ENCODE data around the gene SPATA45. TPM values are rescaled to one million over a fixed set of nuclear protein-coding genes. Genes with fewer than 3 reads are reported as not detected.
"Not testable (repeated sequence)": the region's sequence is repeated elsewhere in the genome, so short reads cannot be mapped to it uniquely, and the experiment has no call there.

SPATA45 gene
- total and polyA plus RNA-seq, 2 donors (not counting 1 experiment from before 2014, with no cell fraction given): 0.64 TPM; not detected in 1

GRCh38 chr1:212838145-212838544 is 9.3 kb downstream of the SPATA45 start:
- no peaks in the 10 kb centered on the region for H3K9me3 Mint-ChIP-seq (ENCODE audit: insufficient read depth)
- Histone ChIP-seq H3K27ac (ENCODE audit: low read length in 2 of 2) (no peak overlapping the region), H2AFZ (ENCODE audit: insufficient read depth, low read depth, low read length, poor library complexity, severe bottlenecking) (no peak overlapping the region), H3K4me2 (replicated peaks; ENCODE audit: low read depth, low read length, poor library complexity, severe bottlenecking) (no peak overlapping the region), H3K4me3 (ENCODE audit: control extremely low read depth in 1 of 5, extremely low read depth in 1 of 5, insufficient read depth in 1 of 5, low read depth in 2 of 5, low read length in 4 of 5) (no peak overlapping the region), H4K20me1 (ENCODE audit: control insufficient read depth, insufficient read depth, low read length, poor library complexity, severe bottlenecking) (no peaks in the 10 kb centered on the region), H3K9me3 (ENCODE audit: control extremely low read depth in 1 of 3, control insufficient read depth in 2 of 3, insufficient read depth in 1 of 3, low read length in 2 of 3) (no peaks in the 10 kb centered on the region), H3K79me2 (ENCODE audit: control insufficient read depth, insufficient read depth, low read length) (no peaks in the 10 kb centered on the region), H3K27me3 (replicated peaks in 1 of 4; ENCODE audit: control extremely low read depth in 1 of 4, control insufficient read depth in 3 of 4, insufficient read depth in 4 of 4, low read length in 3 of 4) (no peaks in the 10 kb centered on the region), H3K4me1 (ENCODE audit: control insufficient read depth in 2 of 2, insufficient read depth in 2 of 2, low read length in 2 of 2) (no peaks in the 10 kb centered on the region), H3K36me3 (replicated peaks in 1 of 2; ENCODE audit: control extremely low read depth in 1 of 2, control insufficient read depth in 1 of 2, extremely low read depth in 1 of 2, insufficient read depth in 2 of 2, low read length in 1 of 2) (no peaks in the 10 kb centered on the region), H3K9ac (ENCODE audit: low read length) (no peak overlapping the region)
- ChIA-PET CTCF (interaction anchor here (0.6 kb wide), 1 partner anchor 95 kb away, joined by 5 read pairs; no protein-coding TSS in a partner anchor), POLR2A (no interaction called here)
- no peak overlapping the region for H3K4me3 Mint-ChIP-seq
- DNase-seq (no peak), ATAC-seq (ENCODE audit: low read depth) (no peak)
- intact Hi-C loops (cut with micrococcal nuclease): no loop called here
- H3K27me3 Mint-ChIP-seq: no peaks in the 10 kb centered on the region
- 100% methylated on average over 1 of the region's 5 CpGs for WGBS (ENCODE audit: insufficient coverage)
- peaks cover under 1% of the 10 kb centered on the region for H3K4me1 Mint-ChIP-seq
- H3K27ac Mint-ChIP-seq: no peak overlapping the region
- TF ChIP-seq CTCF (IDR thresholded peaks at IDR 0.05) (no peak), EZH2 (IDR thresholded peaks at IDR 0.05; ENCODE audit: borderline replicate concordance, insufficient read depth, low read depth, low read length, poor library complexity, severe bottlenecking) (no peak)

GRCh38 chr1:212833211-212834207 is 13.9 kb downstream of the SPATA45 start:
- H3K79me2 ChIP-seq (ENCODE audit: control insufficient read depth, insufficient read depth, low read length); H3K27ac Mint-ChIP-seq; H3K4me2 ChIP-seq (replicated peaks; ENCODE audit: low read depth, low read length, poor library complexity, severe bottlenecking); DNase-seq; H3K36me3 ChIP-seq (replicated peaks in 1 of 2; ENCODE audit: control extremely low read depth in 1 of 2, control insufficient read depth in 1 of 2, extremely low read depth in 1 of 2, insufficient read depth in 2 of 2, low read length in 1 of 2); ATAC-seq (ENCODE audit: low read depth); H3K4me3 Mint-ChIP-seq; H3K27me3 ChIP-seq (replicated peaks in 1 of 4; ENCODE audit: control extremely low read depth in 1 of 4, control insufficient read depth in 3 of 4, insufficient read depth in 4 of 4, low read length in 3 of 4); H3K9ac ChIP-seq (ENCODE audit: low read length); H3K27ac ChIP-seq (ENCODE audit: low read length in 2 of 2); H3K4me1 Mint-ChIP-seq; POLR2A ChIA-PET; H3K4me3 ChIP-seq (ENCODE audit: control extremely low read depth in 1 of 5, extremely low read depth in 1 of 5, insufficient read depth in 1 of 5, low read depth in 2 of 5, low read length in 4 of 5); H3K9me3 Mint-ChIP-seq (ENCODE audit: insufficient read depth); H3K9me3 ChIP-seq (ENCODE audit: control extremely low read depth in 1 of 3, control insufficient read depth in 2 of 3, insufficient read depth in 1 of 3, low read length in 2 of 3); H4K20me1 ChIP-seq (ENCODE audit: control insufficient read depth, insufficient read depth, low read length, poor library complexity, severe bottlenecking); H3K27me3 Mint-ChIP-seq; intact Hi-C loops (cut with micrococcal nuclease): not testable (repeated sequence)
- Histone ChIP-seq H3K4me1 (ENCODE audit: control insufficient read depth in 2 of 2, insufficient read depth in 2 of 2, low read length in 2 of 2) (peaks cover 5 to 13% of the 10 kb centered on the region in 2 donors), H2AFZ (ENCODE audit: insufficient read depth, low read depth, low read length, poor library complexity, severe bottlenecking) (peak overlapping the region; percentile 54)
- CTCF ChIA-PET: interaction anchor here (0.5 to 1.0 kb wide), 4 partner anchors 15 to 396 kb away, joined by 3 to 6 read pairs (median 3); no protein-coding TSS in a partner anchor
- 53% methylated on average over 5 of the region's 8 CpGs for WGBS (ENCODE audit: insufficient coverage)
